ENCODE data around the gene PCGF2.
"Not testable (repeated sequence)": the region's sequence is repeated elsewhere in the genome, so short reads cannot be mapped to it uniquely, and the experiment has no call there.

The PCGF2 gene

DNA sequence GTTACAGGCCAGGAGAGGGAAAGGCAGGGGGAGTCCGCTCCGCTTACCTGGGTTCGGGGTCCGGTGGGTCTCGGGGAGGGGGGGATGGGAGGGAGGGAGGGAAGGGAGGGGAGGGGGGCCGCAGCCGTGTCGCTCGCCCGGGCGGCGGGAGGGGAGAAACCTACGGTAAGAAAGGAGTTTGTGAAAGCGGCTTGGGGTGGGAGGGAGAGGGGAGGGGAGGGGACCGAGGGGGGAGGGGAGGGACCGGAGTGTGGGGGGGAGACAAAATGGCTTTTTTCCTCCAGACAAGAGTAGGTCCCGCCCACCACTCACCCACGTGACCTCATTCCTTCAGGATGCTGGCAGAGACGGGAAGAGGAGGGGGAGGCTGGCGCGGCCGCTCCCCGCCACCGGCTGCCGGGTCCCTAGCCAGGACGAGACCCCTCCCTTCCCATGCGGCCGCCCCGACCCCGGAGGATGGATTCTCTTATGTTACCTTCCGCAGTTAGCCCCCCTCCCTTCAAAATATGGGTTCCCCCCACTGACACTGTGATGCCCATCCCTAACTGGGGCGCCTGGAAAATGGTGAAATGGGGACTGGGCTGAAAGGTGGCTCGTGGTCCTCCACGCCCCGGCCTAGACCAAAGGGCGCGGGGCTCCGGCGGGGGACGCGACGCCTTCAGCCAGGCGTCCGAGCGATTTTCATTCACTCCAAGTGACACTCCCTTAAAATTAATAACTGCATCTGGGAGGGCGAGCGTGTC, at the start of gene PCGF2:
Gene PCGF2 (minus strand): TSS at position 188 of the 743 bp plus-strand sequence. CDS start 7,934 bp downstream, outside the sequence.
- DNase-seq = peak; percentile 80

DNA sequence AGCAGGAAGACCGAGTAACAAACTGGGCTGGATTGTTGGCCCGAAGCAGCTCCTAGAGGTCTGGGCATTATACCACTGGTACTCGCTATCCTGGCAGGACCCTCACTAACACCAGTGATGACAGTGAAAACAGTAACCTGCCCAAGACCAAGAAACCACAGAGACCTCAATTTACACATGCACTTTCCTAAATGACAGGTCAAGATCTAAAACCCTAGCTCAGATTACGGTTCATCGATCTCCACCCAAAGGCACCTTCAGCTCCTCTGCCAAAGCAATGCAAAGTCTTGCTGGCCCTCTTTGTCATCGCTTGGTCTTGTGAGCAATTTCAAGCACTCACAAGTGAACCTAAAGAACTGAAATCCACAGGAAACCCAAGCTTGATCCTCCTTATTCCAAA, 49.7 kb upstream of the PCGF2 start:
- DNase-seq = no peak

DNA sequence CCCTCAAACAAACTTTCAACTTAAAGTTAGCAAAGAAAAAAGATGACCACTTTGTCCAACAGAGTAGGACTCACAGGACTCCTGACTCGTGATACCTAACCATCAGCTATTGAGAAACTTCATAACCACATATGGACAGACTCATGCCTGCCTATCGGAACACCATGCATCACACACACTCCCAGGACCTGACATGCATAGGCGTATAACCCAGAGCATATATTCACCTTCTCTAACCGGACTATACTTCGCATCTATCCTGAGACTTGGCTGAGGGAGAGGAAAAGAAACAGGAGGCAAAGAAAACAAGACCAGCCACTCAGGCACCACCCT, 49.0 kb upstream of the PCGF2 start:
- no peak for DNase-seq

DNA sequence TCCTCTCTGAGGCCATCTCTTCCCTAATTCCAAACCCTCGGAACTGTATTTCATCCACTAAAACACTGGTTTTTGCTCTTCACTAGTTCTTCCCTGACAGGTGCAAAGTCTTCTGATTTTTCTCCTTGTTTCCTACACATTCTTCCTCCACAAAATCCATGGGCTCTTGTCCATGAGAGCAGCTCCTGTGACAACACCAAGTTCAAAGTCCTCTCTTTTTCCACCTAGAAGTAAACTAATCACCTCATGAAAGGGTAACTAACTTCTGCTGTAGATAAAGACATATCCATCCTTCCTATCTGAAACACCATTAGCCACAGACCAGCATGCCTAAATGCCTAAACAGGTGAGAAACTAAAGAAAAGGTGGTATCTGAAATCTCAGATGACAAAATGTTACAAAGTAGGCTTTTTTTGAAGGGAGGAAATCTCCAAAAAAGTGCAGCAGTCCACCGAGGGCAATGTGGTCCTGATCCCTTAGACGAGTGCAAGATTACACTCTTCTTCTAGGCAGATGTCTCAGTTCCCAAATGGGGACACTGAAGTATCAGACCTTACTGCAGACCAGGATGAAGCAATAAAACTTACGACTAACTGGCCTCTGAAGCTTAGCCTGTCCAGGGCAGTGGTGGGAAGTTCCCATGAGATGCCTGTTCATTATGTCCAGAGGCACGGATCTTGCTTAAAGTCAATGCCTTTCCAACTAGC, 48.5 kb upstream of the PCGF2 start:
- DNase-seq = no peak

DNA sequence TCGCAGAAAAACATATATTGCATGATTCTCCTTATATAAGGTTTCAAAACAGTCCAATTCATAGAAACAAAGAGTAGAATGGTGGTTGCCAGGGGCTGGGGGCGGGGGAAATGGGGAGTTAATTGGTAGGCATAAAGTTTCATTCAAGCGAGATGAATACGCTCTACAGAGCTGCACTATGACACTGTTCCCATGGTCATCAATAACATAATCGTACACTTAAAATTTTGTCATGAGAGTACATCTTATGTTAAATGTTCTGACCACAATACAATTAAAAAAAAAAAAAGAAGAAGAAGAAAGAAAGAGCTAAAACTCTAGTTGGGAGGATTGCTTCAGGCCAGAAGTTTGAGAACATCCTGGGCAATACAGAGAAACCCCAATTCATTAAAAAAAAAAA, 46.1 kb upstream of the PCGF2 start:
- no peak for DNase-seq

DNA sequence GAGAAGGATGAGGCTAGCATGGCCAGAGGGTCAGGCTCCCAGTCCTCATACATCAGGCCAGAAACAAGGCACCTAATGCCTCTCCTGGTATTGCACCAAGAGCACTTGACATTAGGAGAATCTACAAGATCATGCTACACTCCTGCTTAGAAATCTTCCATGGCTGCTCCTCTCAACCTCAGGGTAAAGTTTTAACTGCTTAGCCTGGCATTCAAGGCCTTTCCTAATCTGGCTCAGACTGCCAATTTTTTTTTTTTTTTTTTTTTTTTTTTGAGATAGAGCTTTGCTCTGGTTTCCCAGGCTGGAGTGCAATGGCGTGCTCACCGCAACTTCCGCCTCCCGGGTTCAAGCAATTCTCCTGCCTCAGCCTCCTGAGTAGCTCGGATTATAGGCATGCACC, 43.0 kb upstream of the PCGF2 start:
- no peak for DNase-seq

DNA sequence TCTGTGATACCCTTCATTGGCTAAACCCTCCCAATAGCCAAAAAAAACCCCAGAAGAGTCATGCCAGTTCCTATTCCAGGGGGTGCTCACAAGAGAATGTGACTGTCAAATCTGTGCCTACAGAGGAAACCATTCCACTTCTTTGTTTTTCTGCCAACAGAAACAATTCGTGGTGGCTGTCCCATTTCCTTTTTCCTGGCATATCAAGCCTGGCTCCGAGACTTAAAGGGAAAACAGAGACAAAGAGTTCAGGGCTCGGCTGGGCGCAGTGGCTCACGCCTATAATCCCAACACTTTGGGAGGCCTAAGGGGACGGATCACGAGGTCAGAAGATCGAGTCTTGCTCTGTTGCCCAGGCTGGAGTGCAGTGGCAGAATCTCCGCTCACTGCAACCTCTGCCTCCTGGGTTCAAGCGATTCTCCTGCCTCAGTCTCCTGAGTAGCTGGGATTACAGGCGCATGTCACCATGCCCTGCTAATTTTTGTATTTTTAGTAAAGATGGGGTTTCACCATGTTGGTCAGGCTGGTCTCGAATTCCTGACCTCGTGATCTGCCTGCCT, 42.1 kb upstream of the PCGF2 start:
- DNase-seq = not testable (repeated sequence)

DNA sequence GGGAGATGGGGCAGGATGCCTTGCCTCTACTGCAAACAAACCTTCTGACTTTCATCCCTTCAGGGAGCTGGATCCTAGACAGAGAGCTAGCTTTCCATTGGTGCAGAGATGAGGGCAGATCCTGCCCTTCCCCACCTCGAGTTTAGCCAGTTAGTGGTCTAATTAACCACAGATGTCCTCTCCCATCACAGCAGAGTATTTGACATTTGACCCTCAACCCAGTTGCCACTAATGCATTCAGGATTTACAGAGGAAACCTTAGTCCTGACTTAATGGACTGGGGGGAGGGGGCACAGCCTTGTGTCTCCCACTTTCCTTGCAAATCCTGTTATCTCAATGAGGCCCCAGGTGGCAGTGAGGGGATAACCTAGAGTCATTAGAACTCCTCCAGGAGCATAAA, 41.0 kb upstream of the PCGF2 start:
- DNase-seq = no peak

DNA sequence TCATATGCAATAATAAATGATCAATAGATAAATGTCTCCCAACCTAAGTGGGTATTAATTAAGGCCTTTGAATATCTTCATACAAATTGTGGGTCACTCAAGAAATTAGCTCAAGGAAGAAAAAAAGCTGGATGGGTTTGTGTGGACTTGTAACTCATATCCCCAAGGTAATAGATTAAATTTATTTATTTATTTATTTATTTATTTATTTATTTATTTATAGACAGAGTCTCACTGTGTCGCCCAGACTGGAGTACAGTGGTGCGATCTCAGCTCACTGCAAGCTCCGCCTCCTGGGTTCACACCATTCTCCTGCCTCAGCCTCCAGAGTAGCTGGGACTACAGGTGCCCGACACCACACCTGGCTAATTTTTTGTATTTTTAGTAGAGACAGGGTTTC, 39.9 kb upstream of the PCGF2 start:
- DNase-seq = not testable (repeated sequence)

DNA sequence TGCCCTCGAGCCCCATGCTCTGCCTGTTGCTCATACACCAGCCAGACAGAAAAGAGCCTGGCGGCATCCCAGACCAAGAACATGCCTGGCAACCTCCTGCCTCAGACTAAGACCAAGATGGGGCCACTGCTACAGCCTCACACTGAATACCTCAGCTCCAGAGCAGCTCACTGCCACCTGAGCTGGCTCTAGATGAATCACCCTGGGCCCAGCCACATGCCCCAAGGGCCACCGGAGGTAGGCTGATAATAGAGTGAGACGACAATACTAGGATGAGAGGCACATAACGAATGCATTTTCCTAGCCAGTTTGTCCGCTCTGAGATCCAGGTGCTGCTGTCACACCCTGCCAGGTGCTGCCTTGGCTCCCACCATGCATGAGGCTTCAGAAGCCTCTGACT, 38.2 kb upstream of the PCGF2 start:
- DNase-seq = no peak

DNA sequence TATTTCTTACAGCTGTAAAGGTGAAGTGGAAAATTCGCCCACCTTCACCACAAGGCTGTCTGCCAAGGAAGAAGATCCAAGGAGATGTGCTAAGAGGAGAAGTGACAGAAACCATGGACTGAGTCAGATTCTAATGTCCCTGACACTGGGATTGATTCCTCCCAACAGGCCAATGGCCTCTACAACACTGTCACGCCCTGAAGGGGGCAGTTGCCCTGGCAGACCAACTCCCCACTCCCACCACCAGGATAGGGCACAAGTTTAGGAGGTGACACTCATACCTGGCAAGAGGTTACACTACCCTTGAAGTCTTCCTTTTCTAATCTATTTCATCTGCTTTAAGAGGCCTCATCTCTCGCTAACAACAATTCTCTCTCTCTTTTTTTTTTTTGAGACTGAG, 35.1 kb upstream of the PCGF2 start:
- DNase-seq = no peak

DNA sequence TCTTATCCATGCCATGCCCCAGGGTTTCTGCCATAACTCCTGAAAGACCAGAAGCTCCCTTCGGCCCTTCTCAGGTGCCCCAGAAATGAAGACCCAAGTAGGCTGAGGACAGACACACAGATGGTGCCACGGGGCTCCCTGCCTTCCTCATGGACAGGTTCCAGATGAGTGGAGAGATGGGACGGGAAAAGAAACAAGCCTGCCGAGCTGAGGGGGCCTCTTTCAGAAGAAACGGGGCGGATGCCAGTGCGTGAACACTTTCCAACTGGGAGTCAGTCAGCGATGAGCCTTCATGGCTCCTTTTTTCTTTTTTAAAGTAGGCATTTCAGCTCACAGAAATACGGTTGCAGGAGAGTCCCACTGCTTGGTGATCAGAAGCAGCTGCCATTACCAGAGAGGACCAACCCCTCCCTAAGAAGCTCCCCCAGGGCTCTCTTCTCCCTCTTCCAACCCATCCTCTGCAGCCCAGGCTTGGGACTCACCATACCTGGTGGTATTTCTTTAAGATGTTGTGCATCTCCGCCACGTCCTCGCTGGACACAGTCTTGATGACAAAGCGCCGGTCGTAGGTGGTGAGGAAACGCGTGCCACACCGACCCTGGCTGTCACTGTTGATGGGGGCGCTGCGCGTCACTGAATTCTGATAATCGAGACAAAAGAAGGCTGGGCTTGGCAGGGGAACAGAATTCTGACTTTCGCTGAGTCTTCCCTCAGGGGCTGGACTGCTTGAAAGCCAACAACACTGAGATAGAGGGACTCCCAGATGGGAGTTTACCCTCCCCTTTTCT, 32.0 kb upstream of the PCGF2 start:
- no peak for DNase-seq

DNA sequence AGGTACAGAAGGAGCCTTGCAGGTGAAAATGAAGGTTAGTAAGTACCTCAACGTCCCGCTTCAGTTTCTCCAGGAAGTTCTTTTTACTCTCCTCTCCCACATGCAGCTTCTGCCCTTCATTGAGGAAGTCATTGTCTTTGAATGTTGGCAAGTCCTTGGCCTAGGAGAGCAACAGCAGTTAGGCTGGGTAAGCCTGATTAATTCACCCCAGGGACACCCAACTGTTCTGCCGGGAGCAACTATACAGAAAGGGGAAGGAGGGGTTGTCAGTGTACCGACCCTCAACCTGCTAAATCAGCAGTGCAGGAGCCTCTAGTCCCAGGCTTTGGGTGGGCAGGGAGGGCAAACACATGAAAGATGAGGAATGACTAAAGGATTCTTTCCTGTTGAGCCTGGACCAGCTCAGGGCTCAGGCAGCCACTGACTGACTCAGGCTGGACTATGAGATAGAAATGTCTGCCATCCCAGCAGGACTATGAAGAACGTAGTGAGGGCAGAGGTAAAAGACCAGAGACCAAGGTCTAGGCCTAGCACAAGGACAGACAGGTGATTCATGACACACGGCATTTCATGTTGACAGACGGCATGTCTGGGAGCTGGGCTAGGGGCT, 29.6 kb upstream of the PCGF2 start:
- DNase-seq = no peak

DNA sequence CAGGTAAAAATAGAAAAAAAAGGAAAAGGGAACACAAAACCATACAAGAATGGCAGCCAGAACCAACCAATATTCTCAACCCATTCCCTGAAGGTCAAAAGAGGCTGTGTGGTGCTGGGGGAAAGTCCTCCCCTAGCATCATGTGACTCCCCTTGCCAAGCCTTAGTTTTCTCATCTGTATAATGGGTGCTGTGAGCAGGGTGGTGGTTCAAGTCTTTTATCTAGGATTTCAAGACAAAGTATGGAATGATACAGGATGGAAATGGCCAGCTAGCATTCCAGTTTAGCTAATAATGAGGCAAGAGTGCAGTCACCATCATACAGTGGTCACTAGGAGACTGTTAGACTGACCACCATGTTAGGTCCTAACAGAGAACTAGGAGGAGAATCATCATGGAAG, 25.1 kb upstream of the PCGF2 start:
- DNase-seq = no peak

DNA sequence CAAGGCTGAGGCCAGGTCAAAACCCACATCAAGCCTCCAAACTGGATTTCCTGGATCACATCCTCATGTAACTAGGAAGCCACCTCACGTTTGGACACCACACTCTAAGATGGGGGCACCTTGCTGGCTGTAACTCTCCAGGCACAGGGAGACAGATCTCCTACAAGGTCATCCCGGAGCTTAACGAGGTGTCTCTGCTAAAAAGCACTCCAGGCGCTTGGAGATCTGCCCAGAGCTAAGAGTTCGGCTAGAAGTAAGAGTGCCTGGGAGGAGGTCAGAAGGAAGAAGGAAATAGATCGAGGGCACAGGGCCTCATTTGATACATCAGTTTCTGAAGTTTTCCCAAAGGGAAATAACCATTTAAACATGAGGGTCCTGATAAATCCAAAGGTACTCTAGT, 20.3 kb upstream of the PCGF2 start:
- DNase-seq = no peak

DNA sequence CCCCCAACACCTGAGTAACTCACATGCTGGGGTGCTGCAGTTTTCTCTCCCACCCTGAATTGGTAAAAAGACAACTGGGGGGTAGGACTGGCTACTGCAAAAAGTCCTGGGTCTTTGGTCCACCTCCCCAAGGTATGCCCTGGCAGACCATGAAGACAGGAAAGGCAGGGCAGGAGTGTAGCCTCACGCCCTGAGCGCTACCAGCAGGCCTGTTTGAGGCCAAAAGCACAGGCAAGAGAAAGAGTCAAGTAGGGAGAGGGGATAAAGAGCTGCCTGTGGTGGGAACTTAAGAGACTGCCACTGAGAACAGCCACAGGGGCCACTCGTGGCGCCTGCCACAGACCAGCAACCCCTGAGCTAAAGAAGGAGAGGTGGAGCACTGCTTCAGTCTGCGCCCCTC, 18.2 kb upstream of the PCGF2 start:
- no peak for DNase-seq

DNA sequence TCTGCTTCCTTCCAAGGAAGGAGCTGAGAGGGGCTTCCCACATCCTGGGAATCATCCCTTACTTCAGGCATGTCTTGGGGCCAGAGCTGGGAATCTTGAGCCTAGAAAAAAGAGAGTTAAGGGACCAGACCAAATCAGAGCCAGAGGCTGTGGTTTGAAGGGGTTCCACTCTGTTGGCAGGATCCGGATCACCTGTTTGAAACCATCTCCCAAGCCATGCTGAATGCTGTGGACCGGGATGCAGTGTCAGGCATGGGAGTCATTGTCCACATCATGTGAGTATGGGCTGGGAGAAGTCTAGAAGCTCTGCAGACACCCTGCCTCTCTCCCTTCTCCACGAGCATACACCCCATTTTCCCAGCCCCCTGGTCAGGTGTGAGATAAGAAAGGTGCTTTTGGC, 14.1 kb upstream of the PCGF2 start:
- DNase-seq = no peak

DNA sequence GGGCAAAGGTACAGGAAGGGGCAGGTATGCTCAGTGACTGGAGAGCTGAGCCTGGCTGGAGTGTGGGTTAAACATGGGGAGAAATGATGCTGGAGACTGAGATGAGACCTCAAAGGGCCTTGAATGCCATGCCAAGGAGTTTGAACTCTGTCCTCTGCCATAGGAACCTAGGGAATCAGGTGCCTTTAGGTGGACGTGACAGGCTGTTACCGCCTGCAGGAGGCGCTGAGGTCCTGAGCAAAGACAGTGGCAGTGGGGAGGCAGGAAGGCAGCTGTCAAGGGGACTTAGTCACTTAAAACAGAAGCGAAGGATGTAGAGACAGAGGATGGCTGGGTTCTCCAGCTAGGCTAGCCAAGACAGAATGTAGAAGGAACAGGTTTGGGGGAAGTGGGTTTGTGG, 13.5 kb upstream of the PCGF2 start:
- DNase-seq = no peak

DNA sequence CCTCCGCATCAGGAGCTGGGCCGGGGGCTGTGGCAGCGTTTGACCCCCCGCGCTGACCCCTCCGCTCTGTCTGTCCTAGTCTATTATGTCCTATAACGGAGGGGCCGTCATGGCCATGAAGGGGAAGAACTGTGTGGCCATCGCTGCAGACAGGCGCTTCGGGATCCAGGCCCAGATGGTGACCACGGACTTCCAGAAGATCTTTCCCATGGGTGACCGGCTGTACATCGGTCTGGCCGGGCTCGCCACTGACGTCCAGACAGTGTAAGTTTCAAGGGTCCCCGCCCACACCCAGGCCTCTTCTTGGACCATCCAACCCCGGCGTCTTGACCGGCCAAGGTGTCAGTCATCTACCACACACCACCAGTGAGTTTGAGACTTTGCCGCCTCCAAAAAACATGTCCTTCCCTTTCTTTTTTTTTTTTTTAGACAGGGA, 5.0 kb upstream of the PCGF2 start:
- no peak for DNase-seq

DNA sequence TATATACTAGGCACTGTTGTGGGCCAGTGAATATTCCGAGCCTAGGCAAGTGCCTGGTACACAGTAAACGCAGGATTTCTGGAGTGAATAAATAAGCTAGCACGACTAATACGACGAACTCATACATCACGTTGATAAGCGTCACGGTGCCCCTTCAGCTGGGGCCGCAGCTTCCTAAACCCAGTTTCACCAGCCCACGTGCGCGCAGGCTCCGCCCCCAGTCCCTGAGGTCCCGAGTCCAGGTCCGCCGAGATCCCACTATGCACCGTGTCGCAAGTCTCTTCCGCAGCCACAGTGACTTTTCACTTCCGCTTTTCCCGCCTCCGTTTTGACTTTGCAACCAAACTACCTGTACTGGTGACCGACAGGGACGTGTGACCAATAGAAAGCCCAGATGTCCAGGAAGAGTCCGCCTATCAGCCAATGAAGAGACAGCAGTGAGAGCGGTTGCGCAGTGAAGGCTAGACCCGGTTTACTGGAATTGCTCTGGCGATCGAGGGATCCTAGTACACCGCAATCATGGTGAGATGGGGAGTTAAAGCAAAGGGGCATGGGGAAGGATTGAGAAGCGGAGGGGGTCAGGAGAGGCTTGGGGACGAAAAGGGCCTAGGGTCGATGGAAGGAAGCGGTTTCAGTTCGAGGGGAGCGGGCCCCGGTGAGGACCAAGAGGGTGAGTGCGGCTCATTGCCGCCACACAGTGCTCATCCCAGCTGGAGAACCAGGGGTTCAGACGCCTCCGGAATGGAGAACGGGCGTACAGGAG, 4.4 kb upstream of the PCGF2 start, which contains the start of gene PSMB3:
Gene PSMB3 (plus strand): TSS at position 434 of the 763 bp plus-strand sequence. CDS start 86 bp downstream, at position 520.
- peak; percentile 99 for DNase-seq

DNA sequence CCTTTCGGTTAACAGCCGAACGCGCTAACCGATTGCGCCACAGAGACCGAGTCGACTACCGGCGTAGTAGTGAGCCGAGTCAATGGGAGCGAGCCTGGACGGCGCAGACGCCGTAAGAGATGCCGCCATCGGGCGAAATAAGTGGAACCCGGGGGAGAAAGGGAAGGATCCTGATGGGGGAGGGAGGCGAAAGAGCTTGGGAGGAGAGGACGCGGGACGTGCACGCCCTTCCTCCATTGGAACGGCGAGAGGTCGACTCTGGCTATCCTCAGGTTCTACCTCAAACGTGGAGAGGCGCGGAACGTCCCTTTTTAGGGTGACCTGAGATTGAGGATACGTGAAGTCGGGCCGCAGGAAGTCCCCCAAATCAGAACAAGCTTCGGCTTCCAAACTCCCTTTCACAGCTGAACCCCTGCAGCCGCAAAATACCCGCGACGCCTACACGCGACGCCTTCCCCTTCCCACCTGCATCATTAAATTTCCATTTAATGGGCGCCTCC, 3.7 kb upstream of the PCGF2 start:
- peak; percentile 55 for DNase-seq
